GM23248 (cell line): ENCODE results near the gene ACACA. TPM values are rescaled to one million over a fixed set of nuclear protein-coding genes. Genes with fewer than 3 reads are reported as not detected.

ENCODE experiments used
- DNase-seq: peaks from one replicate; pipeline ENCODE4 v3.0.0-alpha.2; 2015
- H2AFZ ChIP-seq: fragments of 200-600 bp; sonication (generic); 2 replicates; pipeline ENCODE4 v1.6.1; 2016; ENCODE audit warnings: antibody characterized with exemption
- H3F3A ChIP-seq: fragments of 200-600 bp; sonication (generic); 2 replicates; pipeline ENCODE4 v1.6.1; 2016; ENCODE audit warnings: mild to moderate bottlenecking, antibody characterized with exemption, mixed run types; ENCODE audit not compliant: insufficient read depth
- H3K27ac ChIP-seq: fragments of 200-600 bp; sonication (generic); 2 replicates; pipeline ENCODE4 v1.5.1; 2016; ENCODE audit warnings: mild to moderate bottlenecking
- H3K27me3 ChIP-seq: fragments of 200-600 bp; sonication (generic); replicated peaks from 2 replicates; pipeline ENCODE4 v1.6.1; 2016; ENCODE audit warnings: mild to moderate bottlenecking; ENCODE audit not compliant: insufficient read depth
- H3K36me3 ChIP-seq: fragments of 200-600 bp; sonication (generic); 2 replicates; pipeline ENCODE4 v1.6.1; 2016; ENCODE audit warnings: low read depth, mild to moderate bottlenecking
- H3K4me1 ChIP-seq: fragments of 200-600 bp; sonication (generic); 2 replicates; pipeline ENCODE4 v1.6.1; 2016; ENCODE audit warnings: mild to moderate bottlenecking; ENCODE audit not compliant: insufficient read depth
- H3K4me2 ChIP-seq: fragments of 200-600 bp; sonication (generic); one replicate; pipeline ENCODE4 v1.6.1; 2016; ENCODE audit warnings: mild to moderate bottlenecking; ENCODE audit not compliant: unreplicated experiment
- H3K4me3 ChIP-seq: fragments of 200-600 bp; sonication (generic); 2 replicates; pipeline ENCODE4 v1.5.1; 2016; ENCODE audit warnings: mild to moderate bottlenecking
- H3K79me2 ChIP-seq: fragments of 200-600 bp; sonication (generic); 2 replicates; pipeline ENCODE4 v1.6.1; 2016; ENCODE audit warnings: mild to moderate bottlenecking; ENCODE audit not compliant: insufficient read depth
- H3K9ac ChIP-seq: fragments of 200-600 bp; sonication (generic); 2 replicates; pipeline ENCODE4 v1.6.1; 2016; ENCODE audit warnings: mild to moderate bottlenecking
- H3K9me2 ChIP-seq: fragments of 200-600 bp; sonication (generic); 2 replicates; pipeline ENCODE4 v1.6.1; 2016; ENCODE audit warnings: mixed run types, mild to moderate bottlenecking, moderate library complexity; ENCODE audit not compliant: insufficient read depth
- H3K9me3 ChIP-seq: fragments of 200-600 bp; sonication (generic); one replicate; pipeline ENCODE4 v1.6.1; 2017; ENCODE audit warnings: low read depth
- H4K20me1 ChIP-seq: fragments of 200-600 bp; sonication (generic); 2 replicates; pipeline ENCODE4 v1.6.0; 2016; ENCODE audit not compliant: insufficient read depth
- EZH2 ChIP-seq: fragments of 200-600 bp; sonication (generic); IDR thresholded peaks from 2 replicates; pipeline ENCODE4 v1.6.1; 2018; ENCODE audit warnings: antibody characterized with exemption, mild to moderate bottlenecking; ENCODE audit not compliant: insufficient read depth, poor library complexity, severe bottlenecking
- EZH2phosphoT487 ChIP-seq: fragments of 200-600 bp; sonication (generic); IDR thresholded peaks from 2 replicates; pipeline ENCODE4 v1.6.1; 2018; ENCODE audit warnings: antibody characterized with exemption, moderate library complexity, mild to moderate bottlenecking, low read depth; ENCODE audit not compliant: insufficient read depth
- WGBS, 2 experiments: methylation state at CpG; one replicate each; pipeline ENCODE4 v1.1.6; 2015 to 2017; ENCODE audit warnings: low lambda C conversion rate in 2 of 2, low coverage in 1 of 2; ENCODE audit errors: missing lambda C conversion rate in 2 of 2; 5-methylcytosine and 5-hydroxymethylcytosine counted together
- in situ Hi-C: fragments of 300-500 bp; cut with MboI; formaldehyde crosslinking; loops from 2 replicates; pipeline ENCODE4 v1.15.0; 2020
- polyA plus RNA-seq: library from polyadenylated mRNA; unstranded; fragments of >200 nt; fragmentation: Nextera tagmentation; extraction: Ambion mirVana; gene quantifications from 2 replicates; pipeline ENCODE4 v1.2.1, GENCODE V29; 2016
- total RNA-seq: library from RNA; depleted of rRNA; stranded (reverse); fragments of >200 nt; shearing (Covaris generic); gene quantifications from 2 replicates; pipeline ENCODE4 v1.2.3, GENCODE V29; 2014

Gene ACACA
- total and polyA plus RNA-seq, 2 experiments from 2014 or later, result 10.2 to 21.9 TPM

GRCh38 chr17:37385474-37385990 is 21.1 kb downstream of the ACACA start:
- no peaks in the 10 kb centered on the region for H3F3A ChIP-seq
- H3K27ac ChIP-seq, result no peak overlapping the region
- H3K79me2 ChIP-seq, result no peaks in the 10 kb centered on the region; the same call in 1 of the 2 replicates
- H3K36me3 ChIP-seq, result no peaks in the 10 kb centered on the region
- no peaks in the 10 kb centered on the region for H3K4me1 ChIP-seq
- no peak for DNase-seq
- H3K9me2 ChIP-seq, result no peaks in the 10 kb centered on the region
- no peaks in the 10 kb centered on the region for H3K9me3 ChIP-seq
- no peaks in the 10 kb centered on the region for H4K20me1 ChIP-seq
- in situ Hi-C loops, result no loop called here
- H3K4me3 ChIP-seq, result no peak overlapping the region
- H3K9ac ChIP-seq, result no peak overlapping the region
- no peak overlapping the region for H2AFZ ChIP-seq
- no peak for TF ChIP-seq EZH2phosphoT487
- TF ChIP-seq EZH2, result no peak
- H3K27me3 ChIP-seq, result no peaks in the 10 kb centered on the region
- H3K4me2 ChIP-seq, result no peak overlapping the region

GRCh38 chr17:37384560-37385149 is 22.0 kb downstream of the ACACA start:
- no peak overlapping the region for H3K4me3 ChIP-seq
- H3K4me2 ChIP-seq, result no peak overlapping the region
- in situ Hi-C loops, result no loop called here
- WGBS, 2 experiments, result 72 to 78% methylated on average over 3 of the region's 3 CpGs
- H3K9ac ChIP-seq, result no peak overlapping the region
- no peaks in the 10 kb centered on the region for H3F3A ChIP-seq
- H4K20me1 ChIP-seq, result no peaks in the 10 kb centered on the region
- H3K9me2 ChIP-seq, result no peaks in the 10 kb centered on the region
- no peak for TF ChIP-seq EZH2phosphoT487
- no peak for TF ChIP-seq EZH2
- H2AFZ ChIP-seq, result no peak overlapping the region
- H3K36me3 ChIP-seq, result no peaks in the 10 kb centered on the region
- no peaks in the 10 kb centered on the region; the same call in 1 of the 2 replicates for H3K79me2 ChIP-seq
- H3K4me1 ChIP-seq, result no peaks in the 10 kb centered on the region
- DNase-seq, result no peak
- no peaks in the 10 kb centered on the region for H3K9me3 ChIP-seq
- no peaks in the 10 kb centered on the region for H3K27me3 ChIP-seq
- no peak overlapping the region for H3K27ac ChIP-seq

- WGBS, 2 experiments, result 97 to 100% methylated on average over 1 of the region's 1 CpG
- Histone ChIP-seq H3K4me3 (no peak overlapping the region), H4K20me1 (no peaks in the 10 kb centered on the region), H3K79me2 (no peaks in the 10 kb centered on the region), H3K4me2 (no peak overlapping the region), H3K27ac (no peak overlapping the region), H3K27me3 (no peaks in the 10 kb centered on the region), H3K36me3 (no peaks in the 10 kb centered on the region), H3K4me1 (no peaks in the 10 kb centered on the region), H3F3A (no peaks in the 10 kb centered on the region), H3K9ac (no peak overlapping the region), H2AFZ (no peak overlapping the region), H3K9me2 (no peaks in the 10 kb centered on the region), H3K9me3 (no peaks in the 10 kb centered on the region)
- no peak for TF ChIP-seq EZH2
- TF ChIP-seq EZH2phosphoT487, result no peak
- no peak for DNase-seq
- in situ Hi-C loops, result no loop called here
These were observed 24.6 kb downstream of the ACACA start for GRCh38 chr17:37382056-37382455.

GRCh38 chr17:37375706-37376105 is 30.9 kb downstream of the ACACA start, which contains the start of gene C17orf78:
TSS of gene C17orf78 (plus strand) at chr17:37375985. CDS start at chr17:37376093, 108 bp downstream.
- in situ Hi-C loops, result no loop called here
- Histone ChIP-seq H3K4me2 (no peak within 1 kb of the TSS), H3K27me3 (no peaks in the 10 kb centered on the region), H4K20me1 (no peaks in the 10 kb centered on the region), H3K36me3 (no peaks in the 10 kb centered on the region), H3K4me1 (no peaks in the 10 kb centered on the region), H3K9me2 (no peaks in the 10 kb centered on the region), H3K4me3 (no peak within 1 kb of the TSS), H3K27ac (no peak within 1 kb of the TSS), H3K9ac (no peak within 1 kb of the TSS), H3F3A (no peaks in the 10 kb centered on the region), H2AFZ (no peak within 1 kb of the TSS), H3K9me3 (no peaks in the 10 kb centered on the region), H3K79me2 (no peaks in the 10 kb centered on the region)
- TF ChIP-seq EZH2 (no peak), EZH2phosphoT487 (no peak)
- no peak for DNase-seq
- whole genome bisulfite sequencing, 2 experiments, result 93 to 94% methylated on average over 7 of the region's 7 CpGs
